Activated naive CD4-positive, alpha-beta T cell treated with anti-CD3 and anti-CD28 coated beads, Interleukin-2, amount 50 U/mL, for 72 hours (primary cell): ENCODE data around the gene PRXL2B. TPM values are rescaled to one million over a fixed set of nuclear protein-coding genes. Genes with fewer than 3 reads are reported as not detected.
A peak's percentile ranks its signal among the peaks of the same experiment; 100 is the strongest.
"Not testable (repeated sequence)": the region's sequence is repeated elsewhere in the genome, so short reads cannot be mapped to it uniquely, and the experiment has no call there.

Source experiments
- ATAC-seq, 2 donors: fragments of 150-1000 bp; cut with Tn5 transposase; 2 replicates each; pipeline ENCODE4 v1.10.0; 2021; ENCODE audit warnings: mild to moderate bottlenecking in 2 of 2, moderate library complexity in 2 of 2
- DNase-seq, 2 donors: peaks; one replicate each; pipeline ENCODE4 v3.0.0; 2021 to 2022; ENCODE audit warnings: low spot score in 2 of 2
- H3K27ac Mint-ChIP-seq, 2 donors: one replicate each; pipeline ENCODE4 v1.8.0; 2022; ENCODE audit warnings: mild to moderate bottlenecking in 2 of 2, mixed read lengths in 2 of 2
- H3K36me3 Mint-ChIP-seq, 2 donors: one replicate each; pipeline ENCODE4 v1.8.0; 2022; ENCODE audit warnings: mixed read lengths in 2 of 2
- H3K9me3 Mint-ChIP-seq, 2 donors: one replicate each; pipeline ENCODE4 v1.8.0; 2022; ENCODE audit warnings: mixed read lengths in 2 of 2
- total RNA-seq, 2 donors: library from RNA; stranded (reverse); gene quantifications; one replicate each; pipeline ENCODE4 v1.2.3, GENCODE V29; 2022

The PRXL2B gene
- total RNA-seq, 2 donors from 2014 or later: 34.7 to 38.8 TPM

DNA sequence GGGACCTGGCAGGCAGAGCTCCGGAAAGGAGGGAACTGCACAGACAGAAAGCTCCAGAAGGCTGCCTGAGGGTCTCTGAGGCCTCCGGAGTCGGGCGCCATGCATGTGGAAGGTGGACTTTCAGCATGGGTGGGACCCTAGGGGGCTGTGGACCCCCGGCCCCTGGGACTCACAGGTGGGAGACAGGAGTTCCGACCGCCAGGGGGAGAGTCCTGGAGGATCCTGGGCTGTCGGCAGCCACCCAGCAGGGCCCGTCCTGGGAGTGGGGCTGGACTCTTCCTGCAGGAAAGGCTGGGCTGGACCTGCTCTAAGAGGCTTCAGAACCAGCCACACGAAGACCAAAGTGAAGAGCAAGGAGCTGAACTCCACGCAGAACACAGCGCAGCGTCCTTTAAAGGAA is 16.9 kb upstream of the PRXL2B start:
- H3K36me3 Mint-ChIP-seq: peaks cover 20 to 25% of the 10 kb centered on the region in 2 donors
- peak overlapping the region in 1 of 2 donors; percentile 28 for H3K27ac Mint-ChIP-seq
- DNase-seq, ATAC-seq: not testable (repeated sequence)
- H3K9me3 Mint-ChIP-seq: peaks cover 12 to 20% of the 10 kb centered on the region in 2 donors

DNA sequence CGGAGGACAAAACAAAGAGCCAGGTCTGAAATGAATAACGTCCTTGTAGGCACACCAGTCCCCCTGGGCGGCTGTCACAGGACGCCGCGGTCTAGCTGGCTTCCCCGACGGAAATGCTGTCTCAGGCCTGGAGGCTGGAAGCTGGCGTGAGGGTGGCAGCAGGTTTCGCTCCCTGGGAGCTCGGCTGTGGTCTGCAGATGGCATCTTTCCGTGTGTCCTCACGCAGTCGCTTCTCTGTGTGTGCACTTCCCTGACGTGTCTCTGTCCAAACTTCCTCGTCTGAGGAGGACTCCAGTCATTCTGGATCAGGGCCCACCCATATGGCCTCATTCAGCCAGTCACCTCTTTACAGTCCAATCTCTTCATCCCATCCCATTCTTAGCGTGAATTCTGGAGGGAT is 16.2 kb upstream of the PRXL2B start:
- Mint-ChIP-seq H3K9me3 (peaks cover 12 to 20% of the 10 kb centered on the region in 2 donors), H3K36me3 (peaks cover 20 to 26% of the 10 kb centered on the region in 2 donors), H3K27ac (peak overlapping the region in 1 of 2 donors; percentile 28)
- ATAC-seq: peak in 1 of 2 donors; percentile 36
- DNase-seq: no peak

DNA sequence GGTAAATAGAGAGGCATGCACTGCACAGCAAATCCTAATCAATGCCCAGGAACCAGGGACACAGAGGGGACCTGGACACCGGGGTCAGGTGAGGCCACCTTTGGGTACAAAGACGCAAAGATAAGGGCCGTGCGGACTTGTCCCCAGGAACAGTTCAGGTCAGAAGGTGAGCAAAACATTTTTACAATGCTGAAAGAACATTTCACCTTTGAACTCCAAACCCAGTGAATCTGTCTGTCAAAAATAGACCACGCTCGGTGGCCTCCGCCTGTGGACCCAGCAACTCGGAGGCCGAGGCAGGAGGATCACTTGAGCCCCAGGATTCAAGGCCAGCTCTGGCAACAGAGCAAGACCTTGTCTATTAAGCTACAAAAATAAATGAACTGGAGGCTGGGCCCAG is 15.2 kb upstream of the PRXL2B start:
- H3K9me3 Mint-ChIP-seq: peaks cover 12 to 20% of the 10 kb centered on the region in 2 donors
- DNase-seq (no peak), ATAC-seq (no peak)
- H3K36me3 Mint-ChIP-seq: peaks cover 20 to 26% of the 10 kb centered on the region in 2 donors
- H3K27ac Mint-ChIP-seq: no peak overlapping the region

DNA sequence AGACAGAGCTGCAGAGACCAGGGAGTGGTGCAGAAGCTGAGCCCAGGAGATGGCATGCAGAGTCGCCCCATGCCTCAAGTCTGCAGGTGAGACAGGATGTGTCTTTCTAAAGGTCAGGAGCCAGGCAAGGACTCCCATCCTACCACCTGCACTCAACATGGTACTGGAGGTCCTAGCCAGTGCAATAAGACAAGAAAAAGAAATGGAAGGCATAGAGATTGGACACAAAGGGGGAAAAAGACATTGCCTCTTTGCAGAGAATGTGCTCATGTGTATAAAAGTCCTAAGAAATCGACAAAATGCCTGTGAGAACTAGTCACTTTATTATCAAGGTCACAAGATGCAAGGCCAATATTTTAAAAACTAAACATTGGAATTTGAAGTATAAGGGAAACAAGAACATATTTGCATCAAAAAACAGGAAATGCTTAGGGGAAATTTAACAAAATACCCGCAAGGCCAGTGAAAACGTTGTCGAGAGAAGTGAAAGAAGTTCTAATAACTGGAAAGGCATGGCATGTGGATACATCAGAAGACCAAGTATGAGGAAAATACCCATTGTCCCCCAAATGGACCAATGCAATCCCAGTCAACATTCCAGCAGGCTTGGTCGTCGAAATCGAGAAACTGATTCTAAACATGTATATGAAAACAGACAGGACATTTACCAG is 13.2 kb upstream of the PRXL2B start:
- no peak overlapping the region for H3K27ac Mint-ChIP-seq
- ATAC-seq: no peak
- no peak for DNase-seq
- peaks cover 12 to 20% of the 10 kb centered on the region in 2 donors for H3K9me3 Mint-ChIP-seq
- H3K36me3 Mint-ChIP-seq: peaks cover 20 to 26% of the 10 kb centered on the region in 2 donors

DNA sequence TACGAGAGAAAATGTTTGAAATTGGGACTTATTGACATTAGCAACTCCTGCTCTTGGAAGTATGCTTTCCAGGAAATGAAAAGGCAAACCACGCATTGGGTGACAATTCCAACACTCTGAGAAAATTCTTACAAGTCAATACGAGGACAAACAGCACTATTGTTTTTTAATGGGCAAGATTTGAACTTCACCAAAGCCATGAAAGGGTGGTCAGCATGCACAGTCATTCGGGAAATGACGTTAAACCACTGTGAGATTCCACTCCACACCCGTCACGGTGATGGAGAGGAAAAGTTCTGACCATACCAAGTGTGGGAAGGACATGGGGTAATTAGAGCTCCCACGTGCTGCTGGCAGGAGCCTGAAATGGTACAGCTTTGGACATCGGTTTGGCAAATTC is 12.2 kb upstream of the PRXL2B start:
- Mint-ChIP-seq H3K36me3 (peaks cover 20 to 33% of the 10 kb centered on the region in 2 donors), H3K27ac (no peak overlapping the region), H3K9me3 (peaks cover 16 to 25% of the 10 kb centered on the region in 2 donors)
- no peak for ATAC-seq
- no peak for DNase-seq

DNA sequence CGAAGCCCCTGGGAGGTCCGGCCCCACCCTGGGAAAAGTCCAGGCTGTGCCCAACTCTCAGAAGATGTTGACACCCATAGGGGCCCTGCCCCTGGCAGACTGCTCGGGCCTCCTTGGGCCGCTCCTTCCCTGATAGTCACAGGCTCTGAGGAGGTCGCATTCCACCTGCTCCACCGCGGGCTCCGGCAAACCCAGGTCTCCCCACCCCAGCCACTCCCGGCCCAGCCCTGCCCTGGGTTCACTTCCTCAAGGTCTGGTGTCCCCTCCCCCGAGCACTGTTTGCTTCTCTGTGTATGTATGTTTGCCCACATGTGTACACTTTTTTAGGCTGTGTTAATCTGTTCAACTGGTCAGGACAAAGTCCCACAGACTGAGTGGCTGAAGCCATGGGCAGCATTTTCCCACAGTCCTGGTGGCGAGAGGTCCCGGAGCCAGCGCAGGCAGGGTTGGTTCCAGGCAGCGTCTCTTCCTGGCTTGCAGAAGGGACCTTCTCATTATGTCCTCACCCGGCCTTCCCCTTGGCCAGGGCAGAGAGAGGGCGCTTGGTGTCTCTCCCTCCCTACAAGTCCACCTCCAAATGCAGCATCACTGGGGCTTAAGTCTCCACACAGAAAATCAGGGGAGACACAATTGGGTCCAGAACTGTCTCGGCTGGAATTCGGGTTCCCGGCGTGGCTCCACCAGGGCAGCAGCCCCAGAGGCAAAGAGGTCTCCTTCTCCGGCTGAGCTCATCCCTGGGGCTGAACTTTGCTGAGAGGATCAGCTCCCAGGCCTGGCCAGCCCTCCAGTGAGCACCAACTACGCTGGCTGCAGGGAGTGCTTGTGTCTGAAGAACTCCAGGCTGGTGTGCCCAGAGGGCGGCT is 10.5 kb upstream of the PRXL2B start:
- no peak for DNase-seq
- H3K9me3 Mint-ChIP-seq: peaks cover 16 to 25% of the 10 kb centered on the region in 2 donors
- ATAC-seq: no peak
- peaks cover 20 to 33% of the 10 kb centered on the region in 2 donors for H3K36me3 Mint-ChIP-seq
- peak overlapping the region; percentile 68 to 93 for H3K27ac Mint-ChIP-seq

DNA sequence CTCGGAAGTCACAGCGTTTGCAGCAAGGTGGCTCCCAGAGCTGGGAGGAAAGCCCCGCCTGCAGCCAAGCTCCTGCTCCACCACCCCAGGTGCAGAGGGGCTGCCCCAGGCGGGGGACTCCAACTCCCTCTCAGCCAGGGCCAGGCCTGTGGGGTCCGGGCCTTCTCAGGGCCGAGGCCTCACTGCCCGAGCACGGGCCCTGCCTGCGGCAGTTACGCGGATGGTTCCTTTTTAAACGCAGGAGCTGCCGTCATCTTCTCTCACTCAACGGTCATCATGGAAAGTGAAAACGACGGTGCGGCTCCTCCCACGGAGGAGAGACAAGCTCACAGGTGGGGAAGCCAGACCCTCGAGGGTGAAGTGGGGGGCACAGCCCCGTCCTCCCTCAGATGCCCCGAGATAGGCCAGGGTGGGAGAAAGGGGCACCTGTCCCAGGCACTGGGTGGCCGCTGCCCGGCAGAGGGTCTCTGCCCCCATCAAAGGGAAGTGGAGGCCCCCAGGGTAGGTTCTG is 9.0 kb upstream of the PRXL2B start:
- Mint-ChIP-seq H3K27ac (peak overlapping the region; percentile 90 to 93), H3K36me3 (peaks cover 18 to 35% of the 10 kb centered on the region in 2 donors), H3K9me3 (peaks cover 16 to 27% of the 10 kb centered on the region in 2 donors)
- DNase-seq: not testable (repeated sequence)
- peak; percentile 43 to 54 for ATAC-seq

DNA sequence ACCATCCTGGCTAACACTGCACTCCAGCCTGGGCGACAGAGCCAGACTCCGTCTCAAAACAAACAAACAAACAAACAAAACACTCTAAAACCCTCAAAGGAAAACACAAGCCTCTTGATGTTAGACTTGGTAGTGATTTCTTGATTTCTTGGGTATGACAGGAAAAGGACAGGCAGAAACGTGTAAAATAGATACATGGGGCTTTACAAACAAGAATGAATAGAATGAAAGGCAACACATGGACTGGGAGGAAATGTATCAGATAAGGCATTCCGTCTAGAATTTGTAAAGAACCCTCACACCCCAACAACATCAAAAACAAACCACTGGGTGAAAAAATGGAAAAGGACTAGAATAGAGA is 7.8 kb upstream of the PRXL2B start:
- peaks cover 8 to 15% of the 10 kb centered on the region in 2 donors for H3K9me3 Mint-ChIP-seq
- no peak for DNase-seq
- peaks cover 6 to 24% of the 10 kb centered on the region in 2 donors for H3K36me3 Mint-ChIP-seq
- ATAC-seq: no peak
- H3K27ac Mint-ChIP-seq: peak overlapping the region; percentile 61 to 93

DNA sequence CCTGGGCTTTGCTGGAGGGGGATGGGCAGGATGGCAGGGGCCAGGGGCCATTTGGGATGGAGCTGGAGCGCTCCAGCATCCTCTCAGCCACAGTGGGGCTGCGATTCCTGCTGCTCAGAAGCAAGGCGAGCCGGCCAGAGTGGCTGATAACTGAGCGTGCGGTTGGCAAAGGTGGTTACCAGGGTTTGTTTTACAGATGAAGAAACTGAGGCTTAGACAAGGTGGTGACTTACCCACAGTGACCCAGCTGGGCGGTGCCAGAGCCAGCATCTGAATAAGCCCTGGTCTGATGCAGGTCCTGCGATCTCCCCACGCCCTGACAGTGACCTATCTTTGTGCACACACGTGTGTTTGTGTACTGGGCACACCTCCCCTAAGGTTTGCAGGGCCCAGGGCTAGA is 5.9 kb upstream of the PRXL2B start:
- ATAC-seq (no peak), DNase-seq (no peak)
- Mint-ChIP-seq H3K27ac (peak overlapping the region; percentile 84 to 93), H3K36me3 (peaks cover 6 to 19% of the 10 kb centered on the region in 2 donors), H3K9me3 (peaks cover 4 to 9% of the 10 kb centered on the region in 2 donors)

DNA sequence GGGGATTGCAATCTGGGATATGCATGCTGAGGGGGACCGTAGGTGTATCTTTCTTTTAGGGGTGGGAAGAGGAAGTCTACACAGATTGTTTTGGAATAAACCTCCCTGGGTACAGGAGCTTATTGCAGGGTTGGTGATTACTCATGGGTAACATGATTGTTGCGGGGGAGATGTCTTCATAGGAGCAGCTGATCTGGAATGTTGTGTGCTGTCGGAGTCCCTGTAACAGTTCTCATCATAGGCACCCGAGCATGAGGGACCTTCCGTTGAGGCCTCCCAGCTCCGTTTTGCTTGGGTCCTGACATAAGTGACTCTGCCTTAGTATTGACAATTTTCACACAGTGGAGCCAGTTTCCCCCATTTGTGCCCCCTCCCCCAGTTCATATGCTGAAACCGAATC is 4.2 kb upstream of the PRXL2B start:
- Mint-ChIP-seq H3K9me3 (peaks cover 4 to 9% of the 10 kb centered on the region in 2 donors), H3K36me3 (peaks cover 6 to 19% of the 10 kb centered on the region in 2 donors), H3K27ac (peak overlapping the region in 1 of 2 donors; percentile 84)
- DNase-seq (no peak), ATAC-seq (no peak)

DNA sequence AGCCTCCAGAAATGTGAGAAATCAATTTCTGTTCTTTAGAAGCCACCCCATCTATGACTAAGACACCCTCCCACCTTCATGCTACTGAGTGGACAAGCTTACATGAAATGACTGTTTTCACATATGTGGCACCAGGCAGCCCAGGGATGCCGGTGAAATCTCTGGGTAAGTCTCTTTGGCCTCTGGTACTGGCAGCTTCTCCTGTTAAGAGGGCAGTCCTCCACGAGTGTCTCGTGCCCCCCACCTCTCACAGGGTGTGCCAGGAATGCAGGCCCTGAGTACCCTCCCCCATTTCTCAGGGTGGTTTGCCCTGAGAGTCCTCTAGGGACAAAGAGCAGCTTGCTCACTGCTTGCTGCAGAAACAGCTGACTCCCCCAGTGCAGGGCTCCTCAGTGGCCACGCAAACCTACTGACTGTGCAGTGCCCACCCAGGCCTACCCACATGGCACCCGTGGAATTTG is 3.2 kb upstream of the PRXL2B start:
- Mint-ChIP-seq H3K27ac (peak overlapping the region; percentile 72 to 94), H3K9me3 (peaks cover 4 to 9% of the 10 kb centered on the region in 2 donors), H3K36me3 (peaks cover 6 to 19% of the 10 kb centered on the region in 2 donors)
- no peak for DNase-seq
- ATAC-seq: peak; percentile 7 to 14

DNA sequence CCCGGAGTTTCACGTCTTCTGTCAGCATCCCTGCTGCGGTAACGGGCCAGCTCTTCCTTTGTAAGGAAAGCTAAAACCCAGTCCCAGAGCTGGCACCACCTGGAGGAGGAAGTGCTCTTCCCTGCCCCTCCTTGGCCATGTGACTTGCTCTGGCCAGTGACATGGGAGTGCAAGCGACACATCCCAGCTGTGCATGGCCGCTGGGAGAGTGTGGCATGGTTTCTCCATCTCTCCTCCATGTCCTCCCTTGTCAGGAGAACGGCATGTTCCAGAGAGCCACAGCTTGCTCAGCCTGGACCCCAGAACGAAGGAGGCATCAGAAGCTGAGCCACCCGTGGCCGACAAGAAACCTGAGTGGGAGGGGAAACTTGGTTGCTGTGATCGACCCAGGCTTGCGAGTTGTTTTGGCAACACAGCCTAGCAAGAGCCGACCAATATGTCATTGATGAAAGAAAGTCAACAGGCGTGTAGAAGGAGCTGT is 2.7 kb upstream of the PRXL2B start:
- peaks cover under 1 to 7% of the 10 kb centered on the region in 2 donors for H3K9me3 Mint-ChIP-seq
- DNase-seq: no peak
- H3K27ac Mint-ChIP-seq: peak overlapping the region; percentile 72 to 94
- peaks cover 6 to 16% of the 10 kb centered on the region in 2 donors for H3K36me3 Mint-ChIP-seq
- no peak for ATAC-seq

DNA sequence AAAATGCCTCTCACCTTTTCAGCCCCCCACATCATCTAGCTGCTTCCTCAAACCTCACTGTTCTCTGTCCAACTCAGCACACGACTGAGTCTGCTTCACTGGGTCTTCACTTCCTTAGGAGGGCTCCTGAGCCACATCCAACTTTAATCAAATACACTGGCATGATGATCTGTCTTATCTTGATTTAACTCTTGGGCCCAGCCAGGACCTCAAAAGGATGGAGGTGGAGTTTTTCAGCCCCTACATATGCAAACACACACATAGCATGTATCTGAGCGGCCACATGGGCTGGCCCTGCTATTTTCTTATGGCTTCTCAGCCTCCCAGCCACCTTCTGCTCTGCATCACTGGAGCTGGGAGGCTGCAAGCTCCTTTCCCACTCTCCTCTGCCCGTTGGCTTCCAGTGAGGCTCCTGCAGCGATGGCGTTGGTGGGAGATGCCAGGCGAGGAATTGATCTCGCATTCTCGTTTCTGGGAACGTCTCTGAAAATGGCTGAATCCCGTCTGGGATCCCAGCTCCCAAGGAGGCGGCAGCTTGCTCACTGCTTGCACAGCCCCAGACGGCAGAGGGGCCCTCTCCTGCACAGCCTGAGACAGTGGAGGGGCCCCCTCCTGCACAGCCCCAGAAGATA is 1.8 kb upstream of the PRXL2B start:
- ATAC-seq: no peak
- H3K36me3 Mint-ChIP-seq: peaks cover 6 to 12% of the 10 kb centered on the region in 2 donors
- no peak for DNase-seq
- H3K9me3 Mint-ChIP-seq: peaks cover 0 to 5% of the 10 kb centered on the region in 2 donors
- H3K27ac Mint-ChIP-seq: peak overlapping the region; percentile 52 to 94

DNA sequence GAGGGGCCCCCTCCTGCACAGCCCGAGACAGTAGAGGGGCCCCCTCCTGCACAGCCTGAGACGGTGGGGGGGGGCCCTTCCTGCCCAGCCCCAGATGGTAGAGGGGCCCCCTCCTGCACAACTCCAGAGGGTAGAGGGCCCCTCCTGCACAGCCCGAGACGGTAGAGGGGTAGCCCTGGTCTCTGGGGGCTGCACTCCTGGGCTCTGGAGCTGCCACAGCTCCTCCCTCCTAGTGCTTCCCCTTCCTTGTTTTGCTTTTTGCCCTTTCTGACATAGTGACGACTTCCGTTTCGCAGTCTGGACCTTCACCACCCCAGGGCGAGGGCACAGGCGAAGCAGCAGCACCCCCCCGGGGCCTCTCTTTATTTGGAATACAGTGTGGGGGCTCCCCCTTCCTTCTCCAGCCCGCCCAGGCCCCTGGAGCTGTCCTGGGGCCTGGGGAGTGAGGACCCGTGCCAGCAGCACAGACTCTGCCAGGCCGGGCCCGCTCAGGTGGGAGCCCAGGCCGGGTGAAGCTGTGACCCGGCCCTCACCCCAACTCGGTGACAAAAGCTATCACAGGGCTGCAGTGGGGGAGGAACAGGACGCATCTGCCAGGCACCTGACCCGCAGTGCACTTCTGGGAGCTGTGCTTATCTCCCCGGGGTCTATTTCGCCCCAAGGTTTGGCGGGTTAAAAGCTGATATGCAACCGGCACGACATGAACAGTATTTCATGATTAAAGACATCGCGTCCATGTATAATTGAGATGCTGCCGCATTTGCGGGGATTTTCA is 1.1 kb upstream of the PRXL2B start:
- Mint-ChIP-seq H3K36me3 (peaks cover 6 to 12% of the 10 kb centered on the region in 2 donors), H3K9me3 (peaks cover 0 to 5% of the 10 kb centered on the region in 2 donors), H3K27ac (peak overlapping the region; percentile 94 to 98)
- DNase-seq (peak; percentile 59 to 81), ATAC-seq (peak; percentile 42 to 44)

DNA sequence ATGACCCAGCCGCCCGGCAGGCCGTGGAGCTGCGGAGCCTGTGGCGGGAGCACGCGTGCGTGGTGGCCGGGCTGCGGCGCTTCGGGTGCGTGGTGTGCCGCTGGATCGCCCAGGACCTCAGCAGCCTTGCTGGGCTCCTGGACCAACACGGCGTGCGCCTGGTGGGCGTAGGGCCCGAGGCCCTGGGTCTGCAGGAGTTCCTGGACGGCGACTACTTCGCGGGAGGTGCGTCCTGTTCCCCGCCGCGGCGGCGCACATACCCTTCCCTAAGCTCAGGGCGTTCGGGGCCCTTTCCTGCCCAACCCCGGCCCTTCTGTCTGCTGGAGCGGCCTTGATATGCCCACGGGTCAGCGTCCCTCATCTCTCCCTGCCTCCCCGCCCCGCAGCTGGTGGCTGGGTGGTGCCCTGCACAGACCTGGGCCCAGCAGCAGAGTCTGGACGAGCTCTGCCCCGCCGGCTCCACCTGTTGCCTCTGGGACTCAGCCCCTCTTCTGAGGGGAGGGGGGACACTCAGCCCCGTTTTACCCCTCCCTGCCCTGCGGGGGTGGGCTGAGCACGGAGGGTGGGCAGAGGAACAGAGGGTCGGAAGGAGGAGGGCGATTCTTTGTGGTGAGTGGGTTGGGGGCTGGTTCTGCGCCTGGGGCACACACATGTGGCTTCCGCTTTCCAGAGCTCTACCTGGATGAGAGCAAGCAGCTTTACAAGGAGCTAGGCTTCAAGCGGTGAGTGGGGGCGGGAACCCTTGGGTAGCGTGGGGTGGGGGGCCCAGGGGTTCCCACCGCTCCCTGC is 688 bp downstream of the PRXL2B start:
- Mint-ChIP-seq H3K9me3 (no peaks in the 10 kb centered on the region), H3K36me3 (peaks cover 6% of the 10 kb centered on the region in 2 donors), H3K27ac (peak overlapping the region in 1 of 2 donors; percentile 94)
- peak in 1 of 2 donors; percentile 37 for DNase-seq
- ATAC-seq: peak in 1 of 2 donors; percentile 0
